ENCODE data around the gene SEMA6B. TPM values are rescaled to one million over a fixed set of nuclear protein-coding genes. Genes with fewer than 3 reads are reported as not detected.

Gene SEMA6B
- polyA plus RNA-seq, 1 donor from 2014 or later: 21.6 TPM

- Histone ChIP-seq H3K36me3 (ENCODE audit: insufficient read depth, low read length) (no peaks in the 10 kb centered on the region), H3F3A (ENCODE audit: insufficient read depth, low read length, poor library complexity, severe bottlenecking) (no peaks in the 10 kb centered on the region), H3K4me2 (ENCODE audit: low read length) (no peak overlapping the region), H3K9ac (ENCODE audit: low read length) (no peak overlapping the region), H3K4me3 (ENCODE audit: low read length) (no peak overlapping the region), H3K9me2 (ENCODE audit: insufficient read depth, low read length) (no peaks in the 10 kb centered on the region), H3K27me3 (ENCODE audit: insufficient read depth, low read depth, low read length) (no peaks in the 10 kb centered on the region), H3K9me3 (ENCODE audit: low read length) (no peaks in the 10 kb centered on the region), H2AFZ (ENCODE audit: low read depth, low read length) (no peak overlapping the region), H3K79me2 (replicated peaks; ENCODE audit: insufficient read depth, low read length) (no peaks in the 10 kb centered on the region), H4K20me1 (ENCODE audit: insufficient read depth) (peaks cover 9% of the 10 kb centered on the region), H3K27ac (ENCODE audit: low read length) (no peak overlapping the region)
- TF ChIP-seq MXI1 (conservative IDR thresholded peaks at IDR 0.05; ENCODE audit: poor library complexity, severe bottlenecking): no peak
- TF ChIP-seq EP300 (conservative IDR thresholded peaks at IDR 0.05; ENCODE audit: poor library complexity, severe bottlenecking): no peak
- no peak for TF ChIP-seq RAD21 (conservative IDR thresholded peaks at IDR 0.05)
- TF ChIP-seq REST (IDR thresholded peaks at IDR 0.05; ENCODE audit: borderline replicate concordance): no peak
- TF ChIP-seq EZH2 (IDR thresholded peaks at IDR 0.05; ENCODE audit: borderline replicate concordance, insufficient read depth, low read length, poor library complexity, severe bottlenecking): no peak
- no peak for TF ChIP-seq POLR2AphosphoS5 (IDR thresholded peaks at IDR 0.05)
- TF ChIP-seq, protein P1, sequence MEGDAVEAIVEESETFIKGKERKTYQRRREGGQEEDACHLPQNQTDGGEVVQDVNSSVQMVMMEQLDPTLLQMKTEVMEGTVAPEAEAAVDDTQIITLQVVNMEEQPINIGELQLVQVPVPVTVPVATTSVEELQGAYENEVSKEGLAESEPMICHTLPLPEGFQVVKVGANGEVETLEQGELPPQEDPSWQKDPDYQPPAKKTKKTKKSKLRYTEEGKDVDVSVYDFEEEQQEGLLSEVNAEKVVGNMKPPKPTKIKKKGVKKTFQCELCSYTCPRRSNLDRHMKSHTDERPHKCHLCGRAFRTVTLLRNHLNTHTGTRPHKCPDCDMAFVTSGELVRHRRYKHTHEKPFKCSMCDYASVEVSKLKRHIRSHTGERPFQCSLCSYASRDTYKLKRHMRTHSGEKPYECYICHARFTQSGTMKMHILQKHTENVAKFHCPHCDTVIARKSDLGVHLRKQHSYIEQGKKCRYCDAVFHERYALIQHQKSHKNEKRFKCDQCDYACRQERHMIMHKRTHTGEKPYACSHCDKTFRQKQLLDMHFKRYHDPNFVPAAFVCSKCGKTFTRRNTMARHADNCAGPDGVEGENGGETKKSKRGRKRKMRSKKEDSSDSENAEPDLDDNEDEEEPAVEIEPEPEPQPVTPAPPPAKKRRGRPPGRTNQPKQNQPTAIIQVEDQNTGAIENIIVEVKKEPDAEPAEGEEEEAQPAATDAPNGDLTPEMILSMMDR (IDR thresholded peaks at IDR 0.05; ENCODE audit: poor library complexity, severe bottlenecking): no peak
These were observed 14.2 kb upstream of the SEMA6B start for GRCh38 chr19:4573682-4574081.

- Histone ChIP-seq H3K9me2 (ENCODE audit: insufficient read depth, low read length) (no peaks in the 10 kb centered on the region), H3K36me3 (ENCODE audit: insufficient read depth, low read length) (no peaks in the 10 kb centered on the region), H3K9ac (ENCODE audit: low read length) (no peak overlapping the region), H3F3A (ENCODE audit: insufficient read depth, low read length, poor library complexity, severe bottlenecking) (no peaks in the 10 kb centered on the region), H3K27me3 (ENCODE audit: insufficient read depth, low read depth, low read length) (no peaks in the 10 kb centered on the region), H3K79me2 (replicated peaks; ENCODE audit: insufficient read depth, low read length) (no peaks in the 10 kb centered on the region), H3K27ac (ENCODE audit: low read length) (no peak overlapping the region), H3K4me2 (ENCODE audit: low read length) (no peak overlapping the region), H3K4me3 (ENCODE audit: low read length) (no peak overlapping the region), H4K20me1 (ENCODE audit: insufficient read depth) (peaks cover 10% of the 10 kb centered on the region), H3K9me3 (ENCODE audit: low read length) (no peaks in the 10 kb centered on the region), H2AFZ (ENCODE audit: low read depth, low read length) (no peak overlapping the region)
- TF ChIP-seq, protein P1 (IDR thresholded peaks at IDR 0.05; ENCODE audit: poor library complexity, severe bottlenecking): no peak
- no peak for TF ChIP-seq SMC3 (conservative IDR thresholded peaks at IDR 0.05; ENCODE audit: poor library complexity)
- no peak for TF ChIP-seq EP300 (conservative IDR thresholded peaks at IDR 0.05; ENCODE audit: poor library complexity, severe bottlenecking)
- no peak for TF ChIP-seq MXI1 (conservative IDR thresholded peaks at IDR 0.05; ENCODE audit: poor library complexity, severe bottlenecking)
- TF ChIP-seq TAF1 (IDR thresholded peaks at IDR 0.05; ENCODE audit: low read depth): no peak
- no peak for TF ChIP-seq POLR2AphosphoS5 (IDR thresholded peaks at IDR 0.05)
- TF ChIP-seq EZH2 (IDR thresholded peaks at IDR 0.05; ENCODE audit: borderline replicate concordance, insufficient read depth, low read length, poor library complexity, severe bottlenecking): no peak
- no peak for TF ChIP-seq RAD21 (conservative IDR thresholded peaks at IDR 0.05)
- TF ChIP-seq REST (IDR thresholded peaks at IDR 0.05; ENCODE audit: borderline replicate concordance): no peak
These were observed 11.9 kb upstream of the SEMA6B start for GRCh38 chr19:4571305-4571917.

All from neural cell (in vitro differentiated cells).